A204.1 (cell line): ENCODE results near the gene HCN2.
"Not testable (repeated sequence)": the region's sequence is repeated elsewhere in the genome, so short reads cannot be mapped to it uniquely, and the experiment has no call there.

ENCODE experiments used
- FAIRE-seq: peaks from 2 replicates; lab custom pipeline; 2012; peaks lifted over from hg19 to GRCh38; lab: Jason Lieb, UNC

The HCN2 gene

GRCh38 chr19:605061-605971 lies 15.6 kb downstream of the HCN2 start:
- not testable (repeated sequence) for FAIRE-seq

GRCh38 chr19:607301-608154 lies 17.8 kb downstream of the HCN2 start:
- FAIRE-seq: no peak

DNA sequence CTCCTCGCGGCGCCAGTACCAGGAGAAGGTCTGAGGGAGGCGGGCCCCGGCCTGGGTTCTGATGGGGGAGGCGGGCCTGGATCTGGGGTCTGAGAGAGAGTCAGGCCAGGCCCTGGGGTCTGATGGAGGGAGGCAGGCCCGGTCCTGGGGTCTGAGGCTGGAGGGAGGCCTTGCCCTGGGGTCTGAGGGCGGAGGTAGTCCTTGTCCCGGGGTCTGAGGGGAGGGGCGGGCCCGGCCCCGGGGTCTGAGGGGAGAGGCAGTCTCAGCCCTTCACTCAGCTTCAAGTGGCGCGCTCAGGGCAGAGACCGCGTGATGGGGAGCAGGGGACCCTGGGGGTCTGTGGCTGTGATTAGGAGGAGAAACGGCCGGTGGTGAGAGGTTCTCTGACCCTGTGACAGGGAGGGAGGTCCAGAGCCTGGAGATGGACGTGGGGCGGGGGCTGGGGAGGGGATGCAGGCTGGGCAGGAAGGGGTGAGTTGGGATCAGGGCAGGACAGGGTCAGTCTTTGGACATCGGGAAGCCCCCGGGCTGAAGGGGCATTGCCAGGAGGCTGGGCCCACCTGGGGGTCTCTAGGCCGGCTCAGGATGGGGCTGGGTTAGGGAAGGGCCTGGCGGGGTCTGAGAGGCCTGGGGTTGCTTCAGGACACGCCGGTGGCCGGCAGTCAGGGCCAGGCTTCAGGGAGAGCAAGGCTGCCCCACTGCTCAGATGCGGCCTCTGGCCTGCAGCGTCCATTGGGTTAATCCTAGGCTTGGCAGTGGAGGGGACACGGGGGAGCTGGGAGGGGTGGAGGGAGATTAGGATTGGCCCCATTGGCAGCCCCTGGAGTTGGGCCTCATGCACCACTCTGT lies 18.7 kb downstream of the HCN2 start:
- FAIRE-seq: no peak

DNA sequence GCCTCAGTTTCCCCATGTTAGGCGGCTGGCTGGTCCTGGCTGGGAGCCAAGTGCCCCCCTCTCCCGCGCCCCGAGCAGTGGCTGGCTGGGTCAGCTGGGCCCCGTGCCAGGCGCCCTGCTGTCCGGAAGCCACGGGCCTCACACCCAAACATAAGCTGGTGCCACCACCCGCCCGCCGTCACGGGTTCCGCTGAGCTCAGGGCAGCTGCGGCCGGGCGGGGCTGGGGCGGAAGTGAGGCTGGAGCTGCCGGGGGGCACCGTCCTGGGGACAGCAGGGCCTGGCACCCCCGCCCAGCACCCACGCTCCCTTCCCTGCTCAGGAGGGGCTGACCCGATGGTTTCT lies 19.3 kb downstream of the HCN2 start:
- FAIRE-seq: no peak

- FAIRE-seq: no peak
Measured at GRCh38 chr19:610071-610800, 20.6 kb downstream of the HCN2 start.

- FAIRE-seq: no peak
Measured at GRCh38 chr19:610801-611480, 21.3 kb downstream of the HCN2 start.

DNA sequence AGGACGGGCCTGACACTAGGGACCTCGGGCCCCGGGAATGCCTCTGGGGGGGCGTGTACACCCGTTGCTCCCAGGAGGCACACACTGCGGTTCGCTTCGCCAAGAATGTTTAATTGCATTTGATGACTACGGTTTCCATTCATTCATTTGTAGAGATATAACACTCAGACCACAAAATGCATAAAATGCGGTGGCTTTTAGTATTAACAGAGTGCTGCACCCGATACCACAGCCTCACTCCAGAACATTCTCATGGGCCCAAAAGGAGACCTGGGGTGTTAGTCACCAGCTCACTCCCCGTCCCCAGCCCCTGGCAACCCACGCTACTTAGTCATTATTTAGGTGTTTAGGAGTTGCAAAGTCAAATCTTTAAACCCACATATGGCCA lies 21.8 kb downstream of the HCN2 start:
- FAIRE-seq: no peak

DNA sequence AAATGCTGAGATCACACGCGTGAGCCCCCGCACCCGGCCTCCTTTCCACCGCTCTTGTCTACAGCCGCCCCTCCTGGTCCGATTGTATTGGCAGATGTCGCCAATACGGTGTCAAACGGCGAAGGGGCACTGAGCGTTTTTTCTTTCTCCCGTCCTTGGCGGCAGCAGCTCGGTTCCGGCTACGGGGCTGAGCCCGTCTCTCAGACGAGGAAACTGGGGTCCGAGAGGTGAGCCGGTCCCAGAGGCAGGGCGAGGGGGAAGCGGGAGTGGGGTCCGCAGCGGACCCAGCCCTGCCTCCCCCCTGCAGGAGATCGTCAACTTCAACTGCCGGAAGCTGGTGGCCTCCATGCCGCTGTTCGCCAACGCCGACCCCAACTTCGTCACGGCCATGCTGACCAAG lies 23.3 kb downstream of the HCN2 start:
- no peak for FAIRE-seq

DNA sequence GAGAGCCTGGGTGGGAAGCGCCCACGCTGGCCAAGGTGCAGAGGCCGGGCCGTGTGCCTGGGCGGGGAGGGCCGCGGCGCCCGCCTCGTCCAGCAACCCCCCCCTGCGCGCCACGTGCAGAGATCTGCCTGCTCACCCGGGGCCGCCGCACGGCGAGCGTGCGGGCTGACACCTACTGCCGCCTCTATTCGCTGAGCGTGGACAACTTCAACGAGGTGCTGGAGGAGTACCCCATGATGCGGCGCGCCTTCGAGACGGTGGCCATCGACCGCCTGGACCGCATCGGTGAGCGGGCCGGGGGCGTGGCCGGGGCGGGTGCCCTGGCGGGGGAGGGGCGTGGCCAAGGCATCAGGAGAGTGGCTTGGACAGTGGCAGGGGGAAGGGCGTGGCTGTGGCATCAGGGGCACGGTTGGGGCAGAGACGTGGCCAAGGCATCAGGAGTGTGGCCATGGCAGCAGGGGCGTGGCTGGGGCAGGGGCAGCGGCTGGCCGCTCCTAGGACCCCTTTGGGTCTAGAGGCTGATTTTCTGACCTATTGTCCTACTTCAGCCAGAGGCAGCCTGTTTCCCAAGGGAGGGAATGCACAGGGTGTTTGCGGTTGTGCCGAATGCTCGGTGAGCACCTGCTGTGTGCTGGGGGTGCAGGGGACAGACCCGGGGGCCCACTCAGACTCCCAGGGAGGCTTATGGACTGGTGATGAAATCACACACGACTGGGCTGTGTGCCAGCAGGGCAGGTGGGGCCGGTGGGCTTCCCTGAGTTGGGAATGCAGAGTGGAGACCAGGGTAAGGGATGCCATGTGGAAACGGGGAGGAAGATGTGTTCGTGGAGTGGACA lies 24.3 kb downstream of the HCN2 start:
- FAIRE-seq: no peak

DNA sequence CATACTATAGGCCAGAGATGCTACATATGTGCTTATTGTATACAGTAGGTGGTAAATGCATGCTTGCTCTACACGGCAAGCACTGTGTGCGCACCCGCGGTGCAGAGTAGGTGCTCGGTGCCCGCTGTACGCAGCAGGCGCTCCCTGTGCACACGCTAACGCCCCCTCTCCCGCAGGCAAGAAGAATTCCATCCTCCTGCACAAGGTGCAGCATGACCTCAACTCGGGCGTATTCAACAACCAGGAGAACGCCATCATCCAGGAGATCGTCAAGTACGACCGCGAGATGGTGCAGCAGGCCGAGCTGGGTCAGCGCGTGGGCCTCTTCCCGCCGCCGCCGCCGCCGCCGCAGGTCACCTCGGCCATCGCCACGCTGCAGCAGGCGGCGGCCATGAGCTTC lies 25.9 kb downstream of the HCN2 start:
- FAIRE-seq: no peak

DNA sequence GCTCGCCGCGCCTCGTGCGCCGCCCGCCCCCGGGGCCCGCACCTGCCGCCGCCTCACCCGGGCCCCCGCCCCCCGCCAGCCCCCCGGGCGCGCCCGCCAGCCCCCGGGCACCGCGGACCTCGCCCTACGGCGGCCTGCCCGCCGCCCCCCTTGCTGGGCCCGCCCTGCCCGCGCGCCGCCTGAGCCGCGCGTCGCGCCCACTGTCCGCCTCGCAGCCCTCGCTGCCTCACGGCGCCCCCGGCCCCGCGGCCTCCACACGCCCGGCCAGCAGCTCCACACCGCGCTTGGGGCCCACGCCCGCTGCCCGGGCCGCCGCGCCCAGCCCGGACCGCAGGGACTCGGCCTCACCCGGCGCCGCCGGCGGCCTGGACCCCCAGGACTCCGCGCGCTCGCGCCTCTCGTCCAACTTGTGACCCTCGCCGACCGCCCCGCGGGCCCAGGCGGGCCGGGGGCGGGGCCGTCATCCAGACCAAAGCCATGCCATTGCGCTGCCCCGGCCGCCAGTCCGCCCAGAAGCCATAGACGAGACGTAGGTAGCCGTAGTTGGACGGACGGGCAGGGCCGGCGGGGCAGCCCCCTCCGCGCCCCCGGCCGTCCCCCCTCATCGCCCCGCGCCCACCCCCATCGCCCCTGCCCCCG lies 26.5 kb downstream of the HCN2 start:
- no peak for FAIRE-seq

DNA sequence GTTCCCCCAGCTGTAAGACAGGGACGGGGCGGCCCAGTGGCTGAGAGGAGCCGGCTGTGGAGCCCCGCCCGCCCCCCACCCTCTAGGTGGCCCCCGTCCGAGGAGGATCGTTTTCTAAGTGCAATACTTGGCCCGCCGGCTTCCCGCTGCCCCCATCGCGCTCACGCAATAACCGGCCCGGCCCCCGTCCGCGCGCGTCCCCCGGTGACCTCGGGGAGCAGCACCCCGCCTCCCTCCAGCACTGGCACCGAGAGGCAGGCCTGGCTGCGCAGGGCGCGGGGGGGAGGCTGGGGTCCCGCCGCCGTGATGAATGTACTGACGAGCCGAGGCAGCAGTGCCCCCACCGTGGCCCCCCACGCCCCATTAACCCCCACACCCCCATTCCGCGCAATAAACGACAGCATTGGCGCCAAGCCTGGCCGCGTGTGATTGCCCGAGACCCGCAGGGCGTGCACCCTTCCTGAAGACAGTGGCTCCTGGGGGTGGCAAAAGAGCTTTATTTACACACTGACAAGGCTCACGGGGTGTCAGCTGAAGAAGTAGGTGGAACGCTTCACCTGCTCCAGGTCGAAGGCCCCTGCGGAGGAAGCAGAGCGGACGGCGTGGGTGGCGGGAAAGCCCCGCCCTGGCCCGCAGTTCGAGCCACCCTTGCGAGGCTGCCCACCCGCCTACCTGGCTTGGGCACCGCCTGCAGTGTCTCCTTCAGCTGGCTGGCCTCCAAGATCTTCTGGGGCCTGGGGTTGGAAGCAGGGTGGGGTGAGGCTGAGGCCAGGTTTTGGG lies 27.3 kb downstream of the HCN2 start:
- no peak for FAIRE-seq

DNA sequence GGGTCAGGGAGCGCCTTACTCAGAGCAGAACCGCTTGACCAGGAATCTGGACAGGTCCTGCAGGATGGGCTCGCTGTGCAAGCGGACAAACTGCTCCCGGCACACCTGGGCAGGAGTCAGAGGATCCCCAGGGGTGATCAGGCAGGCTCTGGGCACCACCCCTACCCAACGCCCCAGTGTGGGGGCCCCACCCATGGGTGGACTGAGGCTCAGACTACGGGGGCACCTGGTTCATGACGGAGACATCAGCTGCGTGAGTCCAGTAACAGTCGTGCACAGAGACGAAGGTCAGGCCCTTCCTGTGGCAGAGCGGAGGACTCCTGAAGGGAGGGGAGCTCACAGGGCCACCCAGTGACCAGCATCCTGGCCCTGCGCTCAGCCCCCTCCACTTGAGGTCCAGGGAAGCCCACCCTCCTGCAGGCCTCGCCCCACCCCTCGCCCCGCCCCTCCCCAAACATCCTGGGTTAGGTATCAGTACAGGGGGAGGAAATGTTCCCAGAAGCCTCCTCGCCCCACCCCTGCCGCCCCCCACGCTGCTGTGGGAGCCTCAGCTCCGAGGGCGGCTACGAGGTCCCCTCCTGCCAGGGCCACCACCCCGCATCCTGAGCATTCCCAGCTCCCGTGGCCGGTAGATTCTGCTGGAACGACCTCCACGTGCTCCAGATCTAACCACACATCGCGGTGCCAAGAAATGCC lies 28.0 kb downstream of the HCN2 start:
- no peak for FAIRE-seq

DNA sequence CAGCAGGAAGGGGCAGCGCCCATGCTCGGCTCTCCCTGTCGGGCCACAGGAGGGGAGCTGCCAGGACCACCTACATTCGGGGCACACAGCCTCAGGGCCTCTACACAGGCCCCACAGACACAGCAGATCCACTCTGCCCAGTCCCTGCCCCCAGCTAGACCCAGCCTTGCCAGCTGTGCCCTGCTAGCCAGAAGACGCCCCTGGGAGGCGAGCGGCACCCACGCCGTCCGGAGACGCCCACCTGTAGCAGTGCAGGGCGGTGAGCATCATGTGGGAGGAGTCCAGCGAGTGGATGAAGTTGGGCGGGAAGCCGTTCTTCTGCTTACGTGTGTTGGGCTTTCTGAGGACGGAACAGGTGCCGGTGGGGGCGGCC lies 28.6 kb downstream of the HCN2 start:
- no peak for FAIRE-seq

GRCh38 chr19:618674-619285 lies 29.1 kb downstream of the HCN2 start:
- no peak for FAIRE-seq

- no peak for FAIRE-seq
Measured at GRCh38 chr19:619286-620002, 29.8 kb downstream of the HCN2 start.

DNA sequence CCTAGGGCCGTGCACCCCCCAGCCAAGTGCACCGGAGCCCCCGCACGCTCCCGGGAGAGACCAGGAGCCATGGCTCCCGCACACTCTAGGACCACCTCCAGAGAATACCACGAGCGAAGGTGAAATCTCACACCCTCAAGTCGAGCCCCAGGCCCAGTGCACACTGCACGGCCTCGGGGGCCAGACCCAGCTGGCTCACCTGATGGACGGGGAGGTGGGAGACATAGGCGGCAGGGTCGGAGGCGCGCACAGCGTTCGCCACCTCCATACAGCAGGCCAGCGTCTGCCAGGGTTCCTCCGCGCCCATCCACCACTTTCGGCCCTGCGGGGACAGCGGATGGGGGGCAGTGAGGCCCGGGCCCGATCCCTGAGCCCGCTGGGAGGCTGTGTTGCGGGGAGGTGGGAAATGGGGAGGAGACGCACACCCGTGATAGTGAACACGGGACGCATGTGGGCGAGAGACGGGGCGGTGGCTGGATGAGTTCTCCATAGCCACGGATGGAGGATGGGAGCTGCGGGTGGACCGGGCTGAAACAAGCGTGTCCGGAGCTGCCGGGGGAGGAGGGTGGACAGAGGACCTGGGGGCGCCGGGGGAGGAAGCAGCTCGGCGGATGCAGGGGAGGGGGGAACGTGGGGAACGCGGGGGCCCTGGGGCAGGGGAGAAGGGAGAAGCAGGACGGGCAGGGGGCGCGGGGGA lies 30.6 kb downstream of the HCN2 start:
- FAIRE-seq: no peak
